Upper lobe of left lung (tissue), 4 donors: ENCODE measurements around the gene SUSD6.

Source experiments
- CTCF ChIP-seq, 6 experiments: fragments of 450-650 bp in 4 of 6; fragments of 200-600 bp in 2 of 6; sonication (generic) in 2 of 6; IDR thresholded peaks; one replicate each; pipeline ENCODE4 v1.5.1; 2016 to 2019; ENCODE audit warnings: antibody characterized with exemption in 6 of 6
- EP300 ChIP-seq, 4 donors: sonication (generic); formaldehyde crosslinking; IDR thresholded peaks; one replicate each; pipeline ENCODE4 v1.5.1; 2017; ENCODE audit warnings: antibody characterized with exemption in 4 of 4, control low read depth in 2 of 4
- POLR2A ChIP-seq, 4 donors: fragments of 450-650 bp; IDR thresholded peaks; one replicate each; pipeline ENCODE4 v1.5.1; 2016 to 2017; ENCODE audit warnings: antibody characterized with exemption in 4 of 4, mild to moderate bottlenecking in 2 of 4
- POLR2AphosphoS5 ChIP-seq, 2 donors: sonication (generic); formaldehyde crosslinking; IDR thresholded peaks; one replicate each; pipeline ENCODE4 v1.5.1; 2017; ENCODE audit warnings: antibody characterized with exemption in 2 of 2

- TF ChIP-seq CTCF (IDR thresholded peaks at IDR 0.05) (no peak), EP300 (IDR thresholded peaks at IDR 0.05) (peak in 1 of 4 donors; percentile 24), POLR2AphosphoS5 (IDR thresholded peaks at IDR 0.05) (peak; percentile 14 to 45), POLR2A (IDR thresholded peaks at IDR 0.05) (no peak)
Measured at GRCh38 chr14:69664265-69664664, 52.9 kb downstream of the SUSD6 start.
